Sigmoid colon (tissue), 4 donors: Measurements from ENCODE around the gene TTC36.

Source experiments
- CTCF ChIP-seq, 4 experiments: fragments of 450-650 bp in 3 of 4; fragments of 200-600 bp in 1 of 4; IDR thresholded peaks; one replicate each; pipeline ENCODE4 v1.5.1; 2016 to 2019; ENCODE audit warnings: antibody characterized with exemption in 4 of 4, mild to moderate bottlenecking in 3 of 4, moderate library complexity in 2 of 4
- EP300 ChIP-seq, 4 donors: sonication (generic); formaldehyde crosslinking; IDR thresholded peaks; one replicate each; pipeline ENCODE4 v1.6.1; 2017; ENCODE audit warnings: antibody characterized with exemption in 4 of 4
- POLR2A ChIP-seq, 2 donors: fragments of 450-650 bp; IDR thresholded peaks; one replicate each; pipeline ENCODE4 v1.6.1; 2016; ENCODE audit warnings: antibody characterized with exemption in 2 of 2, mild to moderate bottlenecking in 2 of 2, moderate library complexity in 2 of 2
- POLR2AphosphoS5 ChIP-seq, 4 donors: sonication (generic); formaldehyde crosslinking; IDR thresholded peaks; one replicate each; pipeline ENCODE4 v1.6.1; 2017; ENCODE audit warnings: antibody characterized with exemption in 4 of 4

- TF ChIP-seq EP300 (IDR thresholded peaks at IDR 0.05) (no peak), CTCF (IDR thresholded peaks at IDR 0.05) (peak; percentile 62 to 75 (median 72)), POLR2A (IDR thresholded peaks at IDR 0.05) (no peak), POLR2AphosphoS5 (IDR thresholded peaks at IDR 0.05) (no peak)
Observed at GRCh38 chr11:118488480-118489109, 38.7 kb upstream of the TTC36 start.
